H1 (cell line): ENCODE data around the gene ENDOU. TPM values are rescaled to one million over a fixed set of nuclear protein-coding genes. Genes with fewer than 3 reads are reported as not detected.

ENCODE experiments used
- CHD2 ChIP-seq: IDR thresholded peaks from 2 replicates; pipeline ENCODE4 v1.6.1; 2012; ENCODE audit warnings: low read length, improper control_type of control experiment
- CHD7 ChIP-seq: fragments of 300-600 bp; sonication (generic); IDR thresholded peaks from 2 replicates; pipeline ENCODE4 v1.7.1; 2012; ENCODE audit warnings: low read length, moderate library complexity, mild to moderate bottlenecking, inconsistent platforms; ENCODE audit not compliant: insufficient replicate concordance
- JUN ChIP-seq: IDR thresholded peaks from 2 replicates; pipeline ENCODE4 v1.6.1; 2011; ENCODE audit warnings: low read depth, mild to moderate bottlenecking, improper control_type of control experiment, low read length
- SP2 ChIP-seq: IDR thresholded peaks from 2 replicates; pipeline ENCODE4 v1.6.1; 2012; ENCODE audit warnings: mild to moderate bottlenecking, low read length, inconsistent platforms
- SUZ12 ChIP-seq: fragments of 200-600 bp; sonication (generic); IDR thresholded peaks from 2 replicates; pipeline ENCODE4 v1.6.1; 2012; ENCODE audit warnings: mild to moderate bottlenecking, inconsistent platforms, low read length, moderate library complexity, mixed read lengths
- polyA plus RNA-seq, 7 experiments: library from polyadenylated mRNA; depleted of rRNA in 3 of 7; stranded (reverse) in 5 of 7; unstranded in 2 of 7; fragments of >200 nt in 5 of 7; fragments of 200-250 nt in 2 of 7; gene quantifications; 1 replicate in 5 of 7; 2 replicates in 1 of 7; 4 replicates in 1 of 7; pipeline versions ENCODE4 v1.2.1 to v1.2.3, GENCODE V29; 2011 to 2013; ENCODE audit warnings: missing spikeins in 2 of 7, mixed read lengths in 2 of 7
- total RNA-seq: library from RNA; stranded (reverse); fragmentation: NEBNext Ultra II Directional; extraction: Animal tissue kit (Norgen Biotek cat#: 25700); gene quantifications from 2 replicates; pipeline ENCODE4 v1.2.1, GENCODE V29; 2021

The ENDOU gene
- total and polyA plus RNA-seq, 2 of the 8 experiments (the other 6 are each of a cell fraction or from before 2014, with no cell fraction given): not detected

GRCh38 chr12:47745485-47746041 is 20.3 kb upstream of the ENDOU start (continued):
- no peak for TF ChIP-seq CHD7
- TF ChIP-seq SP2: no peak
- TF ChIP-seq JUN: no peak
- TF ChIP-seq CHD2: no peak
- no peak for TF ChIP-seq SUZ12
